Measurements from ENCODE around the gene NDUFA6.
"Not testable (repeated sequence)": the region's sequence is repeated elsewhere in the genome, so short reads cannot be mapped to it uniquely, and the experiment has no call there.

The NDUFA6 gene

GRCh38 chr22:42090596-42091454, at the start of gene NDUFA6:
Gene NDUFA6, minus strand, starts transcription at chr22:42090772. Its CDS starts 28 bp downstream, at chr22:42090744.
- DNase-seq: peak; percentile 94

DNA sequence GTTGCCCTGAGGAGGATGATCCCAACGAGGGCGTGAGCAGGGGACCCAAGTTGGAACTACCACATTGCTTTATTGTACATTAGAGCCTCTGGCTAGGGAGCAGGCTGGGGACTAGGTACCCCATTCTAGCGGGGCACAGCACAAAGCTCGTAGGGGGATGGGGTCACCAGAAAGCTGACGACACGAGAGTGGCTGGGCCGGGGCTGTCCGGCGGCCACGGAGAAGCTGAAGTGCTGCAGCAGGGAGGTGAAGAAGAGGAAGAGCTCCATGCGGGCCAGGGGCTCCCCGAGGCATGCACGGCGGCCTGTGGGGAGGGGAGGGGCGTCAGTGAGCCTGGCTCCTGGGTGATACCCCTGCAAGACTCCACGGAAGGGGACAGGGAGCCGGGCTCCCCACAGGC, 49.6 kb upstream of the NDUFA6 start:
- not testable (repeated sequence) for DNase-seq

DNA sequence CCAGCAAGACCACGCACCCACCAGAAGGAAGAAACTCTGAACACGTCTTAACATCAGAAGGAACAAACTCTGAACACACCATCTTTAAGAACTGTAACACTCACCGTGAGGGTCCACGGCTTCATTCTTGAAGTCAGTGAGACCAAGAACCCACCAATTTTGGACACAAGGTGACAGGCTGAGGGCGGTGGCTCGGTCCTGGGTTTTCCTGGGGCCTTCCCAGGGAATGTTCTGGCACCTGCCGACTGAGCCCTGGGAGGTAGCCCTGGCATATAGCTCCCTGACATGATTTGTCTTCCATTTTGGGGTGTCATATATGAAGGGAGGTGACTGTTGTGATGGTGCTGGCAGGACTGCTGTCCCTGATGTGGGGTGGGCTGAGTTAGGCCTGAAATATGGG, 48.9 kb upstream of the NDUFA6 start:
- not testable (repeated sequence) for DNase-seq

DNA sequence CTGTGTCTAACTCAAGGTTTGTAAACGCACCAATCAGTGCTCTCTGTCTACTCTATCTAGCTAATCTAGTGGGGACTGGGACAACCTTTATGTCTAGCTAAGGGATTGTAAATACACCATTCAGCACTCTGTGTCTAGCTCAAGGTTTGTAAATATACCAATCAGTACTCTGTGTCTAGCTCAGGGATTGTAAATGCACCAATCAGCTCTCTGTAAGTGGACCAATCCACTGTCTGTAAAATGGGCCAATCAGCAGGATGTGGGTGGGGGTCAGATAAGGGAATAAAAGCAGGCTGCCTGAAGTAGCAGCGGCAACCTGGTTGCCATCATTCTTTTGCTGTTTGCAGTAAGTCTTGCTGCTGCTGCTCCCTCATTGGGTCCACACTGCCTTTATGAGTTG, 48.4 kb upstream of the NDUFA6 start:
- no peak for DNase-seq

DNA sequence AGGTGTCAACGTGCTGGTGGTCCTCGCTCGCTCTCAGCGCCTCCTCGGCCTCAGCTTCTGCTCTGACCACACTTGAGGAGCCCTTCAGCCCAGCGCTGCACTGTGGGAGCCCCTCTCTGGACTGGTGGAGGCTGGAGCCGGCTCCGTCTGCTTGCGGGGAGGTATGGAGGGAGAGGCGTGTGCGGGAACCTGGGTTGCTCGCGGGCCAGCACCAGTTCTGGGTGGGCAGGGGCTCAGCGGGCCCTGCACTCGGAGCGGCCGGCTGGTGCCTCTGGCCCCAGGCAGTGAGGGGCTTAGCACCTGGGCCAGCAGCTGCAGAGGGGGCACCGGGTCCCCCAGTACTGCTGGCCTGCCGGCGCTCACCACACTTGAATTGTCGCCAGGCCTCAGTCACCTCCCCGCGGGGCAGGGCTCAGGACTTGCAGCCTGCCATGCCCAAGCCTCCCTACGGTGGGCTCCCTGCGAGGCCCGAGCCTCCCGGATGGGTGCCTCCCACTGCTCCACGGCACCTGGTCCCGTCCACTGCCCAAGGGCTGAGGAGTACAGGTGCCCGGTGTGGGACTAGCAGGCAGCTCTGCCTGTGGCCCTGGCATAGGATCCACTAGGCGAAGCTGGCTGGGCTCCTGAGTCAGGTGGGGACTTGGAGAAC, 47.7 kb upstream of the NDUFA6 start:
- no peak for DNase-seq

DNA sequence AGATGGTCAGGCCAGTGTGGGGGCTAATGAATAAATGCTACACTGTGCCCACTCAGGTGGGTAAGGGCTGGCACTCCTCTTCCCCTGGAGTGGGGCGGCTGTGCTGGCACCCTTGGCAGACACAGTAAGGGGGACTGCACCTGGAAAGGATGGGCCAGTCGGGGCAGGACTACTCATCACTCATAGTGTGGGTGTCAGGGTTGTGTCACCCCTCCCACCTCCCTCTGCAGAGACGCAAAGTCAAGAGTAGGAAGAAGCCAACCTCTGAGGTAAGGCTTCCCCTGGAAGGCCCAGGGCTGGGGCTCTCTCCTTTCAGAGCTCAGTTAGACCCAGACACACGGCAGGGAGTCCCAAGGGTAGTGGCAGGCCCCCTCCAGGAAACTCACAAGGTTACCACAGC, 45.1 kb upstream of the NDUFA6 start:
- not testable (repeated sequence) for DNase-seq

- DNase-seq: no peak
These were observed 43.8 kb upstream of the NDUFA6 start for GRCh38 chr22:42134100-42135020.

DNA sequence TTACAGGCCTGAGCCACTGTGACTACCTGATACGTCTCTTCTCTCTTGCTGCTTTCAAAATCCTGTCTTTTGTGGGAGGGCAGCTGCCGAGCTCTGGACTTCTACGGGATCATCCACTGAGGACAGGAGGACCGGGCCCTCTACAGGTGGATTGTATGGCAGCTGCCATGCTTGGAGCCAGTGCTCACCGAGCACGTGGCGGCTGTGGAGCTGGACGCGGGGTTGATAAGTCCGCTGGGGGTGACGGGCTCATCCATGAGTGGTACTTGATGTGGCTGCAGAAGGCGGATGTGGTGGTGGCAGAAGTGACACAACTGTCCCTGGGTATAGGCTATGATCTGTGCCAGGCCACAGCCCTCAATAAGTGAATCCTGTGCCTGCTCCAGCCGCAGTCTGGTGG, 41.9 kb upstream of the NDUFA6 start:
- no peak for DNase-seq

GRCh38 chr22:42131562-42131961, 41.0 kb upstream of the NDUFA6 start:
- DNase-seq: no peak

GRCh38 chr22:42130639-42131431, 40.3 kb upstream of the NDUFA6 start, which contains the start of gene CYP2D6:
Gene CYP2D6, minus strand, starts transcription at chr22:42130810. Its CDS starts 19 bp downstream, at chr22:42130791.
- DNase-seq: not testable (repeated sequence)

- DNase-seq: not testable (repeated sequence)
These were observed 39.6 kb upstream of the NDUFA6 start for GRCh38 chr22:42130182-42130581.

DNA sequence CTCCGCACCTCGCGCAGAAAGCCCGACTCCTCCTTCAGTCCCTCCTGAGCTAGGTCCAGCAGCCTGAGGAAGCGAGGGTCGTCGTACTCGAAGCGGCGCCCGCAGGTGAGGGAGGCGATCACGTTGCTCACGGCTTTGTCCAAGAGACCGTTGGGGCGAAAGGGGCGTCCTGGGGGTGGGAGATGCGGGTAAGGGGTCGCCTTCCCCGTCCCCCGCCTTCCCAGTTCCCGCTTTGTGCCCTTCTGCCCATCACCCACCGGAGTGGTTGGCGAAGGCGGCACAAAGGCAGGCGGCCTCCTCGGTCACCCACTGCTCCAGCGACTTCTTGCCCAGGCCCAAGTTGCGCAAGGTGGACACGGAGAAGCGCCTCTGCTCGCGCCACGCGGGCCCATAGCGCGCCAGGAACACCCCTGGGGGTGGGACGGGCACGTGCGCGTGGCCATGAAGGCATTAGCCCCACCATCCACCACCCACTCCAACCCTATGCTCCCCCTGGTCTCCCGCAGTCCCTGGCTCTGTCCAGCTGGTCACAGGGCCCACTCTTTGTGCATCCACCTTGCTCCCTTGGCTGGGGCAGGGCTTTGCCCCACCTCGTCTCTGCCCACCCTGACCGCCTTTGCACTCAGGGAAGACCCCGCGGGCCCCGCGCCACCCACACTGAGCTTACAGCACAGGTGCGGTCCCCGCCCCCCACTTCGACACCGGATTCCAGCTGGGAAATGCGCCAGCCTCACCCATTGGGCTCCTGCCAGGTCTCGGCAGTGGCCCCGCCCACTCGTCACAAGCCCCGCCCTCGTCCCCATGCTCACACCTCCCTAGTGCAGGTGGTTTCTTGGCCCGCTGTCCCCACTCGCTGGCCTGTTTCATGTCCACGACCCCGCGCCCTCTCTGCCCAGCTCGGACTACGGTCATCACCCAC, 38.5 kb upstream of the NDUFA6 start:
- DNase-seq: not testable (repeated sequence)

GRCh38 chr22:42128007-42128406, 37.4 kb upstream of the NDUFA6 start:
- not testable (repeated sequence) for DNase-seq

- DNase-seq: no peak
These were observed 37.0 kb upstream of the NDUFA6 start for GRCh38 chr22:42127606-42128005.

- not testable (repeated sequence) for DNase-seq
These were observed 33.0 kb upstream of the NDUFA6 start for GRCh38 chr22:42123529-42123928.

GRCh38 chr22:42120231-42121021, 29.9 kb upstream of the NDUFA6 start:
- not testable (repeated sequence) for DNase-seq

DNA sequence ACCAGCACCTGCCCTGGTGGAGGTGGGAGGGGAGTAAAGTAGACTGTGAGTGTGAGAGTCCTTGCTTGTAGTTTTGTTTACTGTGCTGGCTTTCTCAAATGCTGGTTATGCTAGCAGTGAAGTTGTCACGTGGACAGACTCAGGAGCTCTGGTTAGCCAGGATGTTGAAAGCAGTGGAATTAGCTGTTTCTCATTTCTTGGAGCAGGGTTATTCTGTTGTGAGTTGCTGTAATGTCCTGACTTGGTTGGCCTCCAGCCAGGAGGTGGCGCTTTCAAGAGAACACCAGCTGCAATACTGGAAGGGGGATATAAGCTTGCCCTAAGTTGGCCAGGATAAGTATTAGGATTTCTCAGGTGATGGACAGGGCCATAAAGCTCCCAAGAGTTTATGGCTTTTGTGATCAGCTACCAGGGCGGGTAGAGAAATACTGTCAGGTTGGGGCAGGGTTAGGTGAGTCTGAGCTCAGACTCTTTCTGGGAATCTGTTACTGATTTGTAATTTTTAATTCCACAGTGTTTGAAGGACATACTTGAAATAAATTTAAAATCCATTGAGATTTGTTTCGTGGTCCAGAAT, 26.4 kb upstream of the NDUFA6 start:
- no peak for DNase-seq

DNA sequence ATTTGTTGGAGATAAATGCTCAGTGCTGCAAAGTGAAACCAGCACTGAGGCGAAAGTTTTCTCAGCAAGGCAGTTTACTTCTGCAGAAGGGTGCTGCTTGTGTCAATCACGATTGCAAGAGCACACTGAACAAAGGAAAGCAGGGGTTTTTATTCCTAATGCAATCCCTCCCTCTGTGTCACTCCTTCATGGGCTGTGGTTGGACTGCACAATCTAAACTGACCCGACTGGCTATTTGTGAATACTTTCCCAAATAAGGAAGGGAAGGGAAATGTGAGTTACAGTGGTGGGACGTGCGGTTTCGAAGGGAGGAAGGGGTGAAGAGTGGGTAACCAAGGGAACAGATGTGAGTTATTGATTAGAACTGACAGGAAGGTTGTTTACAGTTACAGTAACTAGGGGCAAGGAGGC, 24.9 kb upstream of the NDUFA6 start:
- not testable (repeated sequence) for DNase-seq

DNA sequence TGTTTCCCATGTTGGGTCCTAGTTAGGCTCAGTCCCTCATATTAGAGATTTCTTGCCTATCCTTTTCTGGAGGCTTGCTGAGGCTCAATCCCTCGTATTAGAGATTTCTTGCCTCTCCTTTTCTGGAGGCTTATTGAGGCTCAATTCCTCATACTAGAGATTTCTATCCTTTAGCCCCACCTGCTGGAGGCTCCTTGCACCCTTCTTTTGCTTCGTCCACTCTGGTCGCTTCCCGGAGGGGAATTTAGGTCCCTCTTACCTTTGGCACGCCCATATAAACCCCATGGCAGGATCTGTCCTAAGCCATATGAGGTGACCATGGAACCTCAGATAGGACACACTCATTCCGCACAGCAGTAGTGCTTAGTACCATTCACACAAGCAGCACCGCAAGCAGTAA, 24.1 kb upstream of the NDUFA6 start:
- no peak for DNase-seq

- not testable (repeated sequence) for DNase-seq
These were observed 22.2 kb upstream of the NDUFA6 start for GRCh38 chr22:42112793-42113192.
